ENCODE data around the gene ARPC2. TPM values are rescaled to one million over a fixed set of nuclear protein-coding genes. Genes with fewer than 3 reads are reported as not detected.

The ARPC2 gene
- total and polyA plus RNA-seq, 2 of the 13 experiments (the other 11 are each of a cell fraction or from before 2014, with no cell fraction given), result 168 to 303 TPM

DNA sequence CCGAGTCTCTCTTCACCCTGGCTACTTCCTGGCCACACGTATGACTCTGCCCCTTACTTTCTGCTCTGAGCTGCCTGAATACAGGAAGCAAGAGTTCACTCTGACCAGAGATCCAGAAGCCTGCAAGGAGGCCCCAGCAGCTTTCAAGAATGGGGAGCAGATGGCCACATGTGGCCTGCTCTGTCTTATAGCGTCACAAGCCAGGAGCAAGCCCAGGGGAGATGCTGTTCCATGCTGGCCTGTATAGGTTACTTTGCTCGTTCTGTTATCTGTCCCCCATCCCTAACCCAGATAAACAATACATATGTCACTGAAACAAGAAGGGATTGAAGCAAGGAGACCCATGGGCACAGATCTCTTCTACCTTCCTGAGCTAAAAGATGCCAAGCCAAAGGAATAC, 57.6 kb downstream of the ARPC2 start:
- TSS peak; percentile 46 for BruUV-seq (replicated peaks)
- H3K9me3 ChIP-seq (ENCODE audit: low read length), result no peaks in the 10 kb centered on the region
- intact Hi-C loops (cut with micrococcal nuclease; ENCODE audit: unreplicated experiment) (loop anchor here (5.0 kb wide), 2 partner anchors 57 to 87 kb away; partner anchors contain the start of gene ARPC2), in situ Hi-C loops (cut with HindIII; ENCODE audit: extremely low pct_ligation_motif_present, low pct_unique_long_range_greater_than_20kb) (loop anchor here (5.0 to 10.0 kb wide), 2 partner anchors 190 to 373 kb away; no protein-coding TSS in a partner anchor)
- H3K4me1 ChIP-seq (ENCODE audit: insufficient read depth, low read length), result peaks cover 23% of the 10 kb centered on the region
- H3K4me2 ChIP-seq (ENCODE audit: low read depth, low read length), result no peak overlapping the region
- peaks cover 15% of the 10 kb centered on the region for H3K79me2 ChIP-seq (ENCODE audit: insufficient read depth, low read length)
- CTCF ChIA-PET (ENCODE audit: low intra/inter-chr PET ratio, low total read pairs), result no interaction called here
- no peak overlapping the region for H2AFZ ChIP-seq (ENCODE audit: low read length)
- 76% methylated on average over 4 of the region's 4 CpGs for WGBS (ENCODE audit: low lambda C conversion rate)
- no peaks in the 10 kb centered on the region; a peak in 1 of 5 replicates for H3K27me3 ChIP-seq (ENCODE audit: control insufficient read depth in 1 of 2, insufficient read depth in 2 of 2, low read length in 2 of 2)
- TF ChIP-seq ZBTB7A (CRISPR knock-in tag; IDR thresholded peaks at IDR 0.05), result no peak
- TF ChIP-seq, protein P1, sequence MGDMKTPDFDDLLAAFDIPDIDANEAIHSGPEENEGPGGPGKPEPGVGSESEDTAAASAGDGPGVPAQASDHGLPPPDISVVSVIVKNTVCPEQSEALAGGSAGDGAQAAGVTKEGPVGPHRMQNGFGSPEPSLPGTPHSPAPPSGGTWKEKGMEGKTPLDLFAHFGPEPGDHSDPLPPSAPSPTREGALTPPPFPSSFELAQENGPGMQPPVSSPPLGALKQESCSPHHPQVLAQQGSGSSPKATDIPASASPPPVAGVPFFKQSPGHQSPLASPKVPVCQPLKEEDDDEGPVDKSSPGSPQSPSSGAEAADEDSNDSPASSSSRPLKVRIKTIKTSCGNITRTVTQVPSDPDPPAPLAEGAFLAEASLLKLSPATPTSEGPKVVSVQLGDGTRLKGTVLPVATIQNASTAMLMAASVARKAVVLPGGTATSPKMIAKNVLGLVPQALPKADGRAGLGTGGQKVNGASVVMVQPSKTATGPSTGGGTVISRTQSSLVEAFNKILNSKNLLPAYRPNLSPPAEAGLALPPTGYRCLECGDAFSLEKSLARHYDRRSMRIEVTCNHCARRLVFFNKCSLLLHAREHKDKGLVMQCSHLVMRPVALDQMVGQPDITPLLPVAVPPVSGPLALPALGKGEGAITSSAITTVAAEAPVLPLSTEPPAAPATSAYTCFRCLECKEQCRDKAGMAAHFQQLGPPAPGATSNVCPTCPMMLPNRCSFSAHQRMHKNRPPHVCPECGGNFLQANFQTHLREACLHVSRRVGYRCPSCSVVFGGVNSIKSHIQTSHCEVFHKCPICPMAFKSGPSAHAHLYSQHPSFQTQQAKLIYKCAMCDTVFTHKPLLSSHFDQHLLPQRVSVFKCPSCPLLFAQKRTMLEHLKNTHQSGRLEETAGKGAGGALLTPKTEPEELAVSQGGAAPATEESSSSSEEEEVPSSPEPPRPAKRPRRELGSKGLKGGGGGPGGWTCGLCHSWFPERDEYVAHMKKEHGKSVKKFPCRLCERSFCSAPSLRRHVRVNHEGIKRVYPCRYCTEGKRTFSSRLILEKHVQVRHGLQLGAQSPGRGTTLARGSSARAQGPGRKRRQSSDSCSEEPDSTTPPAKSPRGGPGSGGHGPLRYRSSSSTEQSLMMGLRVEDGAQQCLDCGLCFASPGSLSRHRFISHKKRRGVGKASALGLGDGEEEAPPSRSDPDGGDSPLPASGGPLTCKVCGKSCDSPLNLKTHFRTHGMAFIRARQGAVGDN (CRISPR knock-in tag; IDR thresholded peaks at IDR 0.05), result no peak
- TF ChIP-seq THYN1 (CRISPR knock-in tag; IDR thresholded peaks at IDR 0.05; ENCODE audit: borderline replicate concordance, low read depth), result no peak
- TF ChIP-seq POLR2A (IDR thresholded peaks at IDR 0.05; ENCODE audit: insufficient read depth in 1 of 2, low read depth in 2 of 2, low read length in 2 of 2), result peak in 1 of 2 experiments; percentile 44; a peak in 1 of 4 replicates
- no peak for TF ChIP-seq HNRNPK (IDR thresholded peaks at IDR 0.05; ENCODE audit: low read depth, low read length, poor library complexity, severe bottlenecking)
- TF ChIP-seq MAFG (CRISPR knock-in tag; IDR thresholded peaks at IDR 0.05), result no peak
- TF ChIP-seq MED8 (CRISPR knock-in tag; IDR thresholded peaks at IDR 0.05; ENCODE audit: insufficient replicate concordance), result no peak
- no peak for TF ChIP-seq ZNF547 (CRISPR knock-in tag; IDR thresholded peaks at IDR 0.05)
- TF ChIP-seq POLR2AphosphoS5 (IDR thresholded peaks at IDR 0.05; ENCODE audit: low read depth, low read length), result peak; percentile 38; the same call in 1 of the 2 replicates
- no peak overlapping the region for H3K27ac ChIP-seq (ENCODE audit: extremely low read length, insufficient read depth, low read length)
- DNase-seq (ENCODE audit: low spot score), result no peak
- H4K20me1 ChIP-seq (ENCODE audit: insufficient read depth, low read length), result no peaks in the 10 kb centered on the region; the same call in 1 of the 2 replicates
- no peak for FAIRE-seq
- no peak overlapping the region for H3K9ac ChIP-seq (ENCODE audit: insufficient read depth, low read depth, low read length)
- POLR2A ChIA-PET, result interaction anchor here (1.6 to 7.5 kb wide), 4 partner anchors 11 to 131 kb away, joined by 5 to 121 read pairs (median 59); partner anchors contain the start of genes CTDSP1 and TMBIM1
- no peak overlapping the region for H3K4me3 ChIP-seq (replicated peaks in 1 of 3; ENCODE audit: insufficient read depth in 1 of 3, low read depth in 2 of 3, low read length in 3 of 3)
- ATAC-seq, result no peak
- peaks cover 38 to 61% of the 10 kb centered on the region in 2 experiments for H3K36me3 ChIP-seq (replicated peaks in 1 of 2; ENCODE audit: control insufficient read depth in 1 of 2, insufficient read depth in 2 of 2, low read length in 2 of 2)
